ENCODE measurements around the gene MTHFSD. TPM values are rescaled to one million over a fixed set of nuclear protein-coding genes. Genes with fewer than 3 reads are reported as not detected.

Gene MTHFSD
- total RNA-seq, 1 donor from 2014 or later = 28.7 TPM

- DNase-seq (ENCODE audit: low spot score) = no peak
These were observed 29.1 kb upstream of the MTHFSD start for GRCh38 chr16:86584071-86584685.

- peak; percentile 42 for DNase-seq (ENCODE audit: low spot score)
These were observed 26.4 kb upstream of the MTHFSD start for GRCh38 chr16:86581458-86581857.

GRCh38 chr16:86580791-86581170 lies 25.7 kb upstream of the MTHFSD start:
- DNase-seq (ENCODE audit: low spot score) = no peak

- no peak for DNase-seq (ENCODE audit: low spot score)
These were observed 25.2 kb upstream of the MTHFSD start for GRCh38 chr16:86580063-86580790.

GRCh38 chr16:86579268-86580062 lies 24.4 kb upstream of the MTHFSD start:
- DNase-seq (ENCODE audit: low spot score) = no peak

GRCh38 chr16:86578611-86579267 lies 23.7 kb upstream of the MTHFSD start:
- DNase-seq (ENCODE audit: low spot score) = no peak

- DNase-seq (ENCODE audit: low spot score) = no peak
These were observed 23.1 kb upstream of the MTHFSD start, which contains the start of gene FOXL1 for GRCh38 chr16:86578061-86578599. Gene FOXL1 (plus strand): TSS chr16:86578549. CDS start chr16:86578724, 175 bp downstream.

GRCh38 chr16:86577314-86577971 lies 22.4 kb upstream of the MTHFSD start:
- DNase-seq (ENCODE audit: low spot score) = no peak

GRCh38 chr16:86576591-86577313 lies 21.7 kb upstream of the MTHFSD start:
- DNase-seq (ENCODE audit: low spot score) = no peak

GRCh38 chr16:86575754-86576557 lies 20.9 kb upstream of the MTHFSD start:
- peak; percentile 89 for DNase-seq (ENCODE audit: low spot score)

- no peak for DNase-seq (ENCODE audit: low spot score)
These were observed 20.2 kb upstream of the MTHFSD start for GRCh38 chr16:86575095-86575685.

- no peak for DNase-seq (ENCODE audit: low spot score)
These were observed 19.6 kb upstream of the MTHFSD start for GRCh38 chr16:86574646-86575045.

- no peak for DNase-seq (ENCODE audit: low spot score)
These were observed 18.8 kb upstream of the MTHFSD start for GRCh38 chr16:86573646-86574508.

GRCh38 chr16:86573215-86573614 lies 18.2 kb upstream of the MTHFSD start:
- DNase-seq (ENCODE audit: low spot score) = no peak

- no peak for DNase-seq (ENCODE audit: low spot score)
These were observed 17.6 kb upstream of the MTHFSD start for GRCh38 chr16:86572606-86573005.

- DNase-seq (ENCODE audit: low spot score) = no peak
These were observed 17.0 kb upstream of the MTHFSD start for GRCh38 chr16:86572041-86572521.

GRCh38 chr16:86571530-86571915 lies 16.5 kb upstream of the MTHFSD start:
- DNase-seq (ENCODE audit: low spot score) = no peak

Data from ureter (tissue), 1 donor.